Ishikawa (cell line): ENCODE results near the gene SYCE1L.

Experiments used
- CEBPB ChIP-seq: IDR thresholded peaks from 2 replicates; pipeline ENCODE4 v1.6.1; 2012
- EP300 ChIP-seq: IDR thresholded peaks from 2 replicates; pipeline ENCODE4 v1.6.1; 2012; ENCODE audit warnings: borderline replicate concordance
- TAF1 ChIP-seq: IDR thresholded peaks from 2 replicates; pipeline ENCODE4 v1.6.1; 2012; ENCODE audit warnings: low read depth, mild to moderate bottlenecking
- TCF12 ChIP-seq: IDR thresholded peaks from 2 replicates; pipeline ENCODE4 v1.6.1; 2012; ENCODE audit warnings: low read depth
- TF ChIP-seq, protein P1 (sequence below): IDR thresholded peaks from 2 replicates; pipeline ENCODE4 v1.6.1; 2012; ENCODE audit warnings: low read depth, mild to moderate bottlenecking

GRCh38 chr16:77172951-77173350 lies 26.3 kb upstream of the SYCE1L start:
- TF ChIP-seq, protein P1, sequence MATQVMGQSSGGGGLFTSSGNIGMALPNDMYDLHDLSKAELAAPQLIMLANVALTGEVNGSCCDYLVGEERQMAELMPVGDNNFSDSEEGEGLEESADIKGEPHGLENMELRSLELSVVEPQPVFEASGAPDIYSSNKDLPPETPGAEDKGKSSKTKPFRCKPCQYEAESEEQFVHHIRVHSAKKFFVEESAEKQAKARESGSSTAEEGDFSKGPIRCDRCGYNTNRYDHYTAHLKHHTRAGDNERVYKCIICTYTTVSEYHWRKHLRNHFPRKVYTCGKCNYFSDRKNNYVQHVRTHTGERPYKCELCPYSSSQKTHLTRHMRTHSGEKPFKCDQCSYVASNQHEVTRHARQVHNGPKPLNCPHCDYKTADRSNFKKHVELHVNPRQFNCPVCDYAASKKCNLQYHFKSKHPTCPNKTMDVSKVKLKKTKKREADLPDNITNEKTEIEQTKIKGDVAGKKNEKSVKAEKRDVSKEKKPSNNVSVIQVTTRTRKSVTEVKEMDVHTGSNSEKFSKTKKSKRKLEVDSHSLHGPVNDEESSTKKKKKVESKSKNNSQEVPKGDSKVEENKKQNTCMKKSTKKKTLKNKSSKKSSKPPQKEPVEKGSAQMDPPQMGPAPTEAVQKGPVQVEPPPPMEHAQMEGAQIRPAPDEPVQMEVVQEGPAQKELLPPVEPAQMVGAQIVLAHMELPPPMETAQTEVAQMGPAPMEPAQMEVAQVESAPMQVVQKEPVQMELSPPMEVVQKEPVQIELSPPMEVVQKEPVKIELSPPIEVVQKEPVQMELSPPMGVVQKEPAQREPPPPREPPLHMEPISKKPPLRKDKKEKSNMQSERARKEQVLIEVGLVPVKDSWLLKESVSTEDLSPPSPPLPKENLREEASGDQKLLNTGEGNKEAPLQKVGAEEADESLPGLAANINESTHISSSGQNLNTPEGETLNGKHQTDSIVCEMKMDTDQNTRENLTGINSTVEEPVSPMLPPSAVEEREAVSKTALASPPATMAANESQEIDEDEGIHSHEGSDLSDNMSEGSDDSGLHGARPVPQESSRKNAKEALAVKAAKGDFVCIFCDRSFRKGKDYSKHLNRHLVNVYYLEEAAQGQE = no peak
- no peak for TF ChIP-seq EP300
- no peak for TF ChIP-seq TCF12
- TF ChIP-seq TAF1 = no peak
- TF ChIP-seq CEBPB = no peak
